Neuron (in vitro differentiated cells): ENCODE results near the gene TNFSF12.

Experiments used
- H2AFZ ChIP-seq: one replicate; pipeline ENCODE4 v1.6.1; 2013; ENCODE audit warnings: low read depth, mild to moderate bottlenecking, inconsistent platforms, low read length, moderate library complexity
- H3K27me3 ChIP-seq: one replicate; pipeline ENCODE4 v1.6.1; 2013; ENCODE audit warnings: low read length; ENCODE audit not compliant: insufficient read depth
- H3K36me3 ChIP-seq: one replicate; pipeline ENCODE4 v1.6.1; 2013; ENCODE audit warnings: low read length; ENCODE audit not compliant: insufficient read depth
- H3K4me1 ChIP-seq: one replicate; pipeline ENCODE4 v1.6.1; 2013; ENCODE audit warnings: low read length; ENCODE audit not compliant: insufficient read depth
- H3K4me3 ChIP-seq: 2 replicates; pipeline ENCODE4 v1.5.1; 2013; ENCODE audit warnings: mild to moderate bottlenecking, low read length, moderate library complexity
- H3K9me3 ChIP-seq: one replicate; pipeline ENCODE4 v1.6.1; 2013; ENCODE audit warnings: low read length

TNFSF12 gene

DNA sequence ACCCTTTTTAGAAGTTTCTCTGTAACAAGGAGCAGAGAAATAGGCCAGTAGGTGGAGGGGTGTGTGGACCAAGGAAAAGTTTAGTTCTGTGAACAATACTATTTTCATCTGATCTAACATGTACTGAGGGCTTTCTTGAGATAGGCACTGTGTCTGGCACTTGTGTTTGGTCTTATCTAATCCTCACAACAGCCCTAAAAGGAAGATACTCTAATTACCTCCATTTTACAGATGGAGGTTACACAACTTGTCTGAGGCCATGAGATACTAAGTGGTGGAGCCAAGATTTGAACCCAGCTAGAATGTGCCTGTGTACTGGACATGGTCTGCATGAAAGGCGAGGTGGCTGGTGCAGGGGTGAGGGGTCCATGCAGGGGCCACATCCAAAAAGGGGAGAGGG, 4.5 kb downstream of the TNFSF12 start:
- H2AFZ ChIP-seq = no peak overlapping the region
- peaks cover 22% of the 10 kb centered on the region for H3K27me3 ChIP-seq
- no peaks in the 10 kb centered on the region for H3K36me3 ChIP-seq
- H3K9me3 ChIP-seq = no peaks in the 10 kb centered on the region
- peaks cover 9% of the 10 kb centered on the region for H3K4me1 ChIP-seq
- no peak overlapping the region for H3K4me3 ChIP-seq

DNA sequence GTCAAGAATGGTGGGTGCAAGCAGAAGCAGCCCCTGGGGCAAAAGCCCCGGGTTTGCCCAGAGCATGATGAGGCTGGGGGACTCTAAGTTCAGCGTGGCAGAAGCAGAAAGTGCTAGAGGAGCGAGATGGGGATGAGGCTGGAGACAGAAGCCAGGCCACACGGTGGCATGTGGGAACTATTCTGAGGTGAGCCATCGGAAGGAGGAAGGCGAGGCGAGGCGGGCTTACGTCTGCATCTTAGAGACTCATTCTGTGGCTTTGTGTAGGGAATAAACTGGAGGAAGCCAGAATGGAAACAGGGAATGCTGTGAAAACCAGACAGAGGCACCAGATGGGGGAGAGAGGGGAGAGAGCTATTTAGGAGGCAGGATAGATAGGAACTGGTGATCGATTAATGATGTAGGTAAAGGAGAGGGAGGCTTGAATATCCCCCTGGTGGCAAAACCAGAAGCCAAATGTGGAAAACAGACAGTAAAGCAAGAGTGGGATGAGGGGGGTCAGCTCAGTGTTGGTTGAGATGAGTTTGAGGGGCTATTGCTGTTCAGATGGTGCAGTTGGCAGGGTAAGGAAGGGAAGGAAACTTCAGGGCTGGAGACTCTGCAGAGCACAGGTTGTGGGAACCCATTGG, 6.6 kb downstream of the TNFSF12 start:
- peaks cover 13% of the 10 kb centered on the region for H3K4me1 ChIP-seq
- no peaks in the 10 kb centered on the region for H3K36me3 ChIP-seq

DNA sequence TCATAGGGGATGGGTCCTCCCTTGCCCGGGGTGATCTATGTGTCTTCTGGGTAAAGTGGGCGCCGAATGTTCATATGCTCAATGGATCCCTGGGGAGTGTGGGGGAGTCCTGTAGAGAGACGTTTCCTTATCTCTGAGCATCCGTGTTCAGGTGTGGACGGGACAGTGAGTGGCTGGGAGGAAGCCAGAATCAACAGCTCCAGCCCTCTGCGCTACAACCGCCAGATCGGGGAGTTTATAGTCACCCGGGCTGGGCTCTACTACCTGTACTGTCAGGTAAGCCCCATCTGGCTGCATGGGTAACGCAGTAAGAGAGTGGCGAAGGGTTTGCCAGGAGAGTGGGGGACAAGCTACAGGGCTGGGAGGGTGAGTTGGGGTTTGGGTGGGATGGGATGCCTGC, 7.8 kb downstream of the TNFSF12 start:
- no peaks in the 10 kb centered on the region for H3K27me3 ChIP-seq
- no peak overlapping the region for H2AFZ ChIP-seq
- no peaks in the 10 kb centered on the region for H3K36me3 ChIP-seq
- no peak overlapping the region for H3K4me3 ChIP-seq
- H3K4me1 ChIP-seq = peaks cover 20% of the 10 kb centered on the region
- H3K9me3 ChIP-seq = no peaks in the 10 kb centered on the region

More for the DNA sequence above, 6.6 kb downstream of the TNFSF12 start:
- H3K27me3 ChIP-seq = peaks cover 4% of the 10 kb centered on the region
- H3K4me3 ChIP-seq = no peak overlapping the region
- no peak overlapping the region for H2AFZ ChIP-seq
- H3K9me3 ChIP-seq = no peaks in the 10 kb centered on the region

DNA sequence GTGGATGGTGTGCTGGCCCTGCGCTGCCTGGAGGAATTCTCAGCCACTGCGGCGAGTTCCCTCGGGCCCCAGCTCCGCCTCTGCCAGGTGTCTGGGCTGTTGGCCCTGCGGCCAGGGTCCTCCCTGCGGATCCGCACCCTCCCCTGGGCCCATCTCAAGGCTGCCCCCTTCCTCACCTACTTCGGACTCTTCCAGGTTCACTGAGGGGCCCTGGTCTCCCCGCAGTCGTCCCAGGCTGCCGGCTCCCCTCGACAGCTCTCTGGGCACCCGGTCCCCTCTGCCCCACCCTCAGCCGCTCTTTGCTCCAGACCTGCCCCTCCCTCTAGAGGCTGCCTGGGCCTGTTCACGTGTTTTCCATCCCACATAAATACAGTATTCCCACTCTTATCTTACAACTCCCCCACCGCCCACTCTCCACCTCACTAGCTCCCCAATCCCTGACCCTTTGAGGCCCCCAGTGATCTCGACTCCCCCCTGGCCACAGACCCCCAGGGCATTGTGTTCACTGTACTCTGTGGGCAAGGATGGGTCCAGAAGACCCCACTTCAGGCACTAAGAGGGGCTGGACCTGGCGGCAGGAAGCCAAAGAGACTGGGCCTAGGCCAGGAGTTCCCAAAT, 8.4 kb downstream of the TNFSF12 start:
- H2AFZ ChIP-seq = no peak overlapping the region
- H3K9me3 ChIP-seq = no peaks in the 10 kb centered on the region
- no peaks in the 10 kb centered on the region for H3K36me3 ChIP-seq
- no peak overlapping the region for H3K4me3 ChIP-seq
- no peaks in the 10 kb centered on the region for H3K27me3 ChIP-seq
- H3K4me1 ChIP-seq = peaks cover 21% of the 10 kb centered on the region

DNA sequence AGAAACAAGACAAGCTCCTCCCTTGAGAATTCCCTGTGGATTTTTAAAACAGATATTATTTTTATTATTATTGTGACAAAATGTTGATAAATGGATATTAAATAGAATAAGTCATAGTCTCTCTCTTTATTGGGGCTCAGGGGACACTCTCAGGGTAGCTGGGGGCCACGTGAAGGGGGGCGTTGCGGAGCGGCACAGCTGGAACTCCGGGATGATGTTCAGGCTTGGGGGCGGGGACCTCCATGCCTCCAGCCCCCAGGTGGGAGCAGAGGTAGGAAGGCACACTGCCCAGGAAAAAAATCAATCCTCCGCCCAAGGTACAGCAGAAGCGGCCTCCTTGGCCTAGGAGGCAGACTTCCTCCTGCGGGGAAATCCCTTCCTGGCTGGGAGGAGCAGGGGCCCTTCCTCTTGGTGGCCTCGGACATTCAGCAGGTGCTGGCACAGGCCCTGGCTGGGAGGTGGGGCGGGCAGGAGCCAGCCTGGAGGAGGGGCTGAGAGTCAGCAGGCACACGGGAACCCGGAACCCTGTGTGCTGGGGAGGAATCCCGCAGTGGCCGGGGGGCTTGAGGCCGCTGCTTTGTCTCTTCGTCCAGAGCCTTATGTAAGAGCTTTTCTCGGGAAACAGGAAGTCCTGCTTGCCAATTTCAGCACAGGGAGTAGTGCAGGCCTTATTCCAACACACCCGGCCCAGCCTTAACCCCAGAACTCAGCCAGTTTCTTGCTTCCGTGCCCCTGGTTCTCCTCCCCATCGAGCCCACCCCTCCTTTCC, 9.1 kb downstream of the TNFSF12 start:
- H3K9me3 ChIP-seq = no peaks in the 10 kb centered on the region
- H2AFZ ChIP-seq = peak overlapping the region; percentile 38
- H3K4me3 ChIP-seq = no peak overlapping the region
- no peaks in the 10 kb centered on the region for H3K36me3 ChIP-seq
- H3K27me3 ChIP-seq = no peaks in the 10 kb centered on the region
- peaks cover 28% of the 10 kb centered on the region for H3K4me1 ChIP-seq

DNA sequence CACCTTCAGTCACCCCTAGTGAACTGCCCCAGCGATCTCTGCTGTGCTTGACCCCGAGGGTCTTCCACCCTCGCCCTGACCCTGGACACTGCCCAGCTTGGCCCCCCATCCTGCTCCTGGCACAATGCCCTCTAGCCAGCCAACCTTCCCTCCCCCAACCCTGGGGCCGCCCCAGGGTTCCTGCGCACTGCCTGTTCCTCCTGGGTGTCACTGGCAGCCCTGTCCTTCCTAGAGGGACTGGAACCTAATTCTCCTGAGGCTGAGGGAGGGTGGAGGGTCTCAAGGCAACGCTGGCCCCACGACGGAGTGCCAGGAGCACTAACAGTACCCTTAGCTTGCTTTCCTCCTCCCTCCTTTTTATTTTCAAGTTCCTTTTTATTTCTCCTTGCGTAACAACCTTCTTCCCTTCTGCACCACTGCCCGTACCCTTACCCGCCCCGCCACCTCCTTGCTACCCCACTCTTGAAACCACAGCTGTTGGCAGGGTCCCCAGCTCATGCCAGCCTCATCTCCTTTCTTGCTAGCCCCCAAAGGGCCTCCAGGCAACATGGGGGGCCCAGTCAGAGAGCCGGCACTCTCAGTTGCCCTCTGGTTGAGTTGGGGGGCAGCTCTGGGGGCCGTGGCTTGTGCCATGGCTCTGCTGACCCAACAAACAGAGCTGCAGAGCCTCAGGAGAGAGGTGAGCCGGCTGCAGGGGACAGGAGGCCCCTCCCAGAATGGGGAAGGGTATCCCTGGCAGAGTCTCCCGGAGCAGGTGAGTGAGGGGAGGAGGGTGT, 9.9 kb downstream of the TNFSF12 start, which contains the start of gene TNFSF13:
TSS of gene TNFSF13 (plus strand) at position 207 of the 776 bp plus-strand sequence. CDS start at position 497, 290 bp downstream.
- Histone ChIP-seq H3K36me3 (peaks cover 3% of the 10 kb centered on the region), H3K4me1 (peaks cover 32% of the 10 kb centered on the region), H3K4me3 (no peak within 1 kb of the TSS), H2AFZ (peak within 1 kb of the TSS; percentile 38), H3K27me3 (no peaks in the 10 kb centered on the region), H3K9me3 (no peaks in the 10 kb centered on the region)

DNA sequence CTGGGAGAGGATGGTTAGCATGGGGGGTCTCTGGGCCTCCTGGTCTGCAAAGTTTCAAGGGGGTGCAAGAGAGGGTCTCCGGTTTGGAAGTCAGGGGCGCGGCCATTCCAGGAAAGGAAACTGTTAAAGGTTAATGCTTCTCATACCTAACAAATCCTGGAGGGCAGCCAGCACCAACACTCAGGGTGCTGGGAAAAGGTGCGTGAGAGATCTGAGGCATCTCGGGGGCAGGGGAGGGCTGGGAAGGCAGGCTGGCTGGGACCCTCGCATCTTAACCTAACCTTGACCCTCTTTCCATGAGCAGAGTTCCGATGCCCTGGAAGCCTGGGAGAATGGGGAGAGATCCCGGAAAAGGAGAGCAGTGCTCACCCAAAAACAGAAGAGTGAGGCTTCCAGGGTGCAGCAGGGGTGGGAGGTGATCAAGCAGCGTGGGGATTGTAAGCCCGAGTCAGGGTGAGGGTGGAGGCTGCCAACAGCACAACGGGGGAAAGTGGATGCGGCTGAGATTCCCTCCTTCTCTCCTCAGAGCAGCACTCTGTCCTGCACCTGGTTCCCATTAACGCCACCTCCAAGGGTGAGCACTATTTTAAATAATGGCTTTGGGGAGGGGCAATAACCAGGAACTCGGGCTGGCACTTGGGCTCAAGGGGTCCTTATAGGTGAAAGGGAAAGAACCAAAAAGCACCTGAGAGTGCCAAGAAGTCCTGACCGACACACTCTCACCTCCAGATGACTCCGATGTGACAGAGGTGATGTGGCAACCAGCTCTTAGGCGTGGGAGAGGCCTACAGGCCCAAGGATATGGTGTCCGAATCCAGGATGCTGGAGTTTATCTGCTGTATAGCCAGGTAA, 10.7 kb downstream of the TNFSF12 start:
- Histone ChIP-seq H3K36me3 (peaks cover 11% of the 10 kb centered on the region), H2AFZ (no peak overlapping the region), H3K4me1 (peaks cover 34% of the 10 kb centered on the region), H3K9me3 (no peaks in the 10 kb centered on the region), H3K4me3 (no peak overlapping the region), H3K27me3 (no peaks in the 10 kb centered on the region)

DNA sequence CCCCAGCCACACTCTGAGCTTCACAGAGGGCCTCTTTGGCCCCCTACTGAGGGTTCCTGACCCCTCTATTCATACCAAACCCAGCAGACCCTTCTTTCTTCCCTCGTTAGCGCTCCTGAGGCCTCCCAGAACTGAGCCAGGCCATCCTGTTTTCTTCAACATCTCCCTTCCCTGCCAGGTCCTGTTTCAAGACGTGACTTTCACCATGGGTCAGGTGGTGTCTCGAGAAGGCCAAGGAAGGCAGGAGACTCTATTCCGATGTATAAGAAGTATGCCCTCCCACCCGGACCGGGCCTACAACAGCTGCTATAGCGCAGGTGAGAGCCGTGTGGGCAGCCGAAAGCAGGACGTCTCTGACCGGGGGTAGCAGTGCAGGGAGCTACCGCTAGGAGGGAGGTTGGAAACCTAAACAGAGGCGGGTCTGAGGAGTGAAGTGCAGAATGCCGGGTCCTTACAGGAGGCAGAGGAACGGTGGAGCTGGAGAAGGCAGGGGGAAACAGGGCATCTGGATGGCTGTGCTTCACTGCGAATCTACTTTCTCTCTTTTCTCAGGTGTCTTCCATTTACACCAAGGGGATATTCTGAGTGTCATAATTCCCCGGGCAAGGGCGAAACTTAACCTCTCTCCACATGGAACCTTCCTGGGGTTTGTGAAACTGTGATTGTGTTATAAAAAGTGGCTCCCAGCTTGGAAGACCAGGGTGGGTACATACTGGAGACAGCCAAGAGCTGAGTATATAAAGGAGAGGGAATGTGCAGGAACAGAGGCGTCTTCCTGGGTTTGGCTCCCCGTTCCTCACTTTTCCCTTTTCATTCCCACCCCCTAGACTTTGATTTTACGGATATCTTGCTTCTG, 11.5 kb downstream of the TNFSF12 start:
- Histone ChIP-seq H3K9me3 (no peaks in the 10 kb centered on the region), H3K4me3 (peak overlapping the region; percentile 83), H3K36me3 (peaks cover 20% of the 10 kb centered on the region), H2AFZ (peak overlapping the region; percentile 42), H3K4me1 (peaks cover 34% of the 10 kb centered on the region), H3K27me3 (no peaks in the 10 kb centered on the region)

DNA sequence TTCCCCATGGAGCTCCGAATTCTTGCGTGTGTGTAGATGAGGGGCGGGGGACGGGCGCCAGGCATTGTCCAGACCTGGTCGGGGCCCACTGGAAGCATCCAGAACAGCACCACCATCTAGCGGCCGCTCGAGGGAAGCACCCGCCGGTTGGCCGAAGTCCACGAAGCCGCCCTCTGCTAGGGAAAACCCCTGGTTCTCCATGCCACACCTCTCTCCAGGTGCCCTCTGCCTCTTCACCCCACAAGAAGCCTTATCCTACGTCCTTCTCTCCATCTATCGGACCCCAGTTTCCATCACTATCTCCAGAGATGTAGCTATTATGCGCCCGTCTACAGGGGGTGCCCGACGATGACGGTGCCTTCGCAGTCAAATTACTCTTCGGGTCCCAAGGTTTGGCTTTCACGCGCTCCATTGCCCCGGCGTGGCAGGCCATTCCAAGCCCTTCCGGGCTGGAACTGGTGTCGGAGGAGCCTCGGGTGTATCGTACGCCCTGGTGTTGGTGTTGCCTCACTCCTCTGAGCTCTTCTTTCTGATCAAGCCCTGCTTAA, 12.2 kb downstream of the TNFSF12 start:
- Histone ChIP-seq H3K36me3 (peaks cover 27% of the 10 kb centered on the region), H2AFZ (peak overlapping the region; percentile 88), H3K27me3 (no peaks in the 10 kb centered on the region), H3K4me3 (peak overlapping the region; percentile 83), H3K9me3 (no peaks in the 10 kb centered on the region), H3K4me1 (peaks cover 34% of the 10 kb centered on the region)

DNA sequence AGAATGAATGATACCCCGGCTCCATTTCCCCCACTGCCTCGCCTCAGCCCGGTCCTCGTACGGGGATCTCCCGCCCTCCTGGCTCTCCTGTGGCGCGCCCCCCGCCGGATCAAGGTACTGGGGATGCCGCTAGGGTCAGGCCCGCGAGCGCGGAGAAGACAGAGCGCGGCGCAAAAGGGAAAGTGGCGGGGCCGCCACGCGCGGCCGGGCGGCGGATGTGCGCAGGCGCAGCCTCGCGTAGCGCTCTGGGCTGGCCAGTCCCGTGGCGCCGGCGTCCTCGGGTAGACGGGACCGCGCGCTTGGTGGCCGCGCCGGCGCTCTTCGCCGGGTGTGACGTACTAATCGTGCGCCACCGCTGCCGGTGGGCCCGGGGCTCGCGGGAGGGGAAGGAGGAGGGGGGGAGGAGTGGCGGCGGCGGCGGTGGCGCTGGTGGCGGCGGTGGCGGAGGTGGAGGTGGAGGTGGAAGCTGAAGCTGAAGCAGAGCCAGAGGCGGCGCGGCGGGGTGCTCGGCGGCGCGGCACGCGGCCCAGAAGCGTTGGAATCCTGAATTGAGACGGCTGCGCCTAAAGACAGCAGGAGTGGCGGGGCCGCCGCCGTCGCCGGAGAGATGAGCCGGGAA, 12.8 kb downstream of the TNFSF12 start, which contains the start of gene SENP3:
TSS of gene SENP3 (plus strand) at position 331 of the 619 bp plus-strand sequence. CDS start 1,158 bp downstream, outside the sequence.
- peaks cover 31% of the 10 kb centered on the region for H3K36me3 ChIP-seq
- H2AFZ ChIP-seq = peak within 1 kb of the TSS; percentile 88
- H3K9me3 ChIP-seq = no peaks in the 10 kb centered on the region
- H3K27me3 ChIP-seq = no peaks in the 10 kb centered on the region
- peaks cover 34% of the 10 kb centered on the region for H3K4me1 ChIP-seq
- H3K4me3 ChIP-seq = peak within 1 kb of the TSS; percentile 83

DNA sequence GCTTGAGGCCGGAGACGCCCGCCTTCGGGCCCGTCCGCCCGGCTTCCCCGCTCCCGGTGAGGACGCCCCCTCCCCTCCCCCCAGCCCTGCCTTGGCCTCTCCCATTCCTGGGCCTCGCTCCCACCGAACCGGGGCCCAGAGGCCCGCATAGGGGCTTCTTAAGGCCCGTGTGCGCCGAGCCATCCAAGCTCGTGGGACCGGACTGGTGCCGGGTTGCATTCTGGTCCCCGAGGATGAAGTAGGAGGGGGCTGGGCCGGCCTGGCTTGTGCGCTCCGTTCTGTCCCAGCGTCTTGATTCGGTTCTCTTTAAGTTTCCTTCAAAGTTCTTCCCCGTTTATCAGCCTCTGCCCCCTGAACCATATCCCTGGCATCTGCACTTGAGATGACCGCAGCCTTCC, 13.3 kb downstream of the TNFSF12 start:
- H2AFZ ChIP-seq = peak overlapping the region; percentile 88
- H3K27me3 ChIP-seq = no peaks in the 10 kb centered on the region
- no peaks in the 10 kb centered on the region for H3K9me3 ChIP-seq
- peaks cover 34% of the 10 kb centered on the region for H3K4me1 ChIP-seq
- H3K4me3 ChIP-seq = peak overlapping the region; percentile 83
- peaks cover 36% of the 10 kb centered on the region for H3K36me3 ChIP-seq
